ENCODE results near the gene IFI27L1.

IFI27L1 gene

DNA sequence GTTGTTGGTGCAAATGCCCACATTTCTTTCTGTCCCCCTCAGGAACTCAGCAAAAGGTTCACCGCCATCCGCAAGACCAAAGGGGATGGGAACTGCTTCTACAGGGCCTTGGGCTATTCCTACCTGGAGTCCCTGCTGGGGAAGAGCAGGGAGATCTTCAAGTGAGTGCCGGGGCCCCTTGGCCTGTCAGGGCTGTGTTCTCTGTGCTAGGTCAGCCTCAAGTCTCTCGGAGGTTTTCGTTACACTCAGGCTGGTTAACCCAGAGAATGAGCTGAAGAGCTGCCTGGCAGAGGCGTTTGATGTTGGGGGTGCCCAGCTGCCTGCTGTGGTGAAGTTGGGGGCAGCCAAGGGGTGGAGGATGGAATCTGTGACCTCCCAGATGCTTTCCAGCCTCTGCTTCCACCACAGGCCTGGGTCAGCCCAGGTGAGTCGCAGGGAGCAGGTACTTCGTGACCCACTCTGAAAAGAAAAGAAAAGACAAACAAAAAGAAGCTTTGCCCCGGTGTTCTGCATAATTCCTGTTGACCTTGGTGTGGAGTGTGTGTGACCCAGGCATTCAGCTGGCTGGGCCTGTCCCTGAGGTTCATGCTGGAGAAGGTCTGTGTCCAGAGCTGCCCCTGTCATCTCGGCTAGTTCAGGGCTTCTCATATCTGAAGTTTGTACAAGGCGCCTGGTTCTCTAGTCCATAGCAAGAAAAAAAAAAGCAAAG is 42.0 kb upstream of the IFI27L1 start:
- no peak for TF ChIP-seq CTCF (IDR thresholded peaks at IDR 0.05; ENCODE audit: low read depth, low read length)
- no peak overlapping the region for H3K4me3 ChIP-seq (ENCODE audit: low read depth, low read length)
- in situ Hi-C loops (cut with HindIII; ENCODE audit: low sequenced_read_pairs) = no loop called here
- DNase-seq (ENCODE audit: low read depth, low spot score) = no peak

- H3K4me3 ChIP-seq (ENCODE audit: low read depth, low read length) = no peak overlapping the region
- DNase-seq (ENCODE audit: low read depth, low spot score) = no peak
- in situ Hi-C loops (cut with HindIII; ENCODE audit: low sequenced_read_pairs) = no loop called here
- no peak for TF ChIP-seq CTCF (IDR thresholded peaks at IDR 0.05; ENCODE audit: low read depth, low read length)
Observed at GRCh38 chr14:94040247-94040646, 40.9 kb upstream of the IFI27L1 start.

- TF ChIP-seq CTCF (IDR thresholded peaks at IDR 0.05; ENCODE audit: low read depth, low read length) = no peak
- in situ Hi-C loops (cut with HindIII; ENCODE audit: low sequenced_read_pairs) = no loop called here
- no peak overlapping the region for H3K4me3 ChIP-seq (ENCODE audit: low read depth, low read length)
- DNase-seq (ENCODE audit: low read depth, low spot score) = no peak
Observed at GRCh38 chr14:94040796-94041195, 40.3 kb upstream of the IFI27L1 start.

DNA sequence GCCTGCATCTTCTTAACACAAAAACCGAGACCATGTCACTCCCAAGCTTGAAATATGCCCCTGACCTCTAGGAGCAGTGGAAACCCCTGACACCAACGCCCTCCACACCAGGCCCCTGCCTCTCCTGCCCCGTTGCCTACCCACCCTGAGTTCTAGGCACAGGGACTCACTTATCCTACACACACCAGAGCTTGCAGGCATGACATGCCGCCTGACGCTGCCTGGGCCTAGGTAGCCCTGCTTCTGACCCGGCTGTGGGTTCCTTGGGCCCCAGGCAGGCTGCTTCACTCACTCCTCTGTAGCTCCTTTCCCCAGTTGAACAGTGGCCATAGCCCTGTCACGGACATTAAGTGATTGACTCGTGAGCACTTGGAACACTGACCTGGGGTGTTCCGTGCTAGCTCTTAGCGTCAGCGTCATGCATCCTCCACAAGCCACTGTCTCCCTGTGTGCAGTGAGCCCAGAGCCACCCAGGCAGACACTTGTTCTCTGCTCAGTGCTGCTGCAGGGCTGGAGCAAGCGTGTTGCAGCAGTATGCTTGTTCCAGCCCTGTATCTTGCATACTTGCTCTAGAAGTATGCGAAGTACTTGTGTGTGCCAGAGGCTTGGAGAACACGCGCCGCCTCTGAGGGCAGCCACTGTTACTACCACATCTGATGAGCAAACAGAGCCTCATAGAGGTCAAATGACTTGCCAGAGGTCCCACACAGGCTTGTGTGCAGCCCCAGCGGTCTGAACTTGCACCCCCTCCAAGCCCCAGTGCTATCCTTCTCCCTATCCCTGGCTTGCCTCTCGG is 39.4 kb upstream of the IFI27L1 start:
- no peak for TF ChIP-seq CTCF (IDR thresholded peaks at IDR 0.05; ENCODE audit: low read depth, low read length)
- in situ Hi-C loops (cut with HindIII; ENCODE audit: low sequenced_read_pairs) = no loop called here
- peak; percentile 45 for DNase-seq (ENCODE audit: low read depth, low spot score)
- no peak overlapping the region for H3K4me3 ChIP-seq (ENCODE audit: low read depth, low read length)

DNA sequence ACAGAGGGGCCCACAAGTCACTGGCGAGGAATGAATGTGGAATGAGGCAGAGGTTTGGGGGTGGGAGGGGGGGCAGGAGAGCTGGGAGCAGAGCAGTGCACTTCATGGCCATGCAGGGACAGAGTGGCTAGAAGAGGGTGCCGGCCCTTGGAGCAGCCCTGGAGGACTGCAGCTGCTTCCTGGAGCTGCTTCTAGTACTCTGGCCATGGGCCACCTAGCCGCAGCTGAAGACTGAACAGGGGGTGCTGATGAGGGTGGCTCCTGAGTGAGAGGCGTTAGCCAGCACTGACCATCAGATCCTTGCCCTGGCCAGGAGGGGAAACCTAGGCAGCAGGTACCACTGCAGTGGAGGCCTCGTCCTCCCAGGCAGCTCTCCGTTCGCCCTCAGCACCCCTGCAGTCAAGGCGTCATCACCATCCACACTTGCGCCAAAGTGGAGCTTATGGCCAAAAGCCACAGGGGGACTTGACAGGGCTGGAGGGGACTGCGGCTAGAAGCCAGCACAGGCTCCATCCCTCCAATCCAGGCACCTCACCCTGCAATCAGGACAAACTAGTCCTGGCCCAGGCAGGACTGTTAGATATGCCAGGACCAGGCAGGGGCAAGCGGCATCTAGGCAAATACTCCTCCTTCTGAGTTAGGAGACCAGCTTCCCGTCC is 38.5 kb upstream of the IFI27L1 start:
- DNase-seq (ENCODE audit: low read depth, low spot score) = no peak
- no peak overlapping the region for H3K4me3 ChIP-seq (ENCODE audit: low read depth, low read length)
- no peak for TF ChIP-seq CTCF (IDR thresholded peaks at IDR 0.05; ENCODE audit: low read depth, low read length)
- in situ Hi-C loops (cut with HindIII; ENCODE audit: low sequenced_read_pairs) = no loop called here

GRCh38 chr14:94043111-94043755 is 37.9 kb upstream of the IFI27L1 start:
- in situ Hi-C loops (cut with HindIII; ENCODE audit: low sequenced_read_pairs) = no loop called here
- no peak overlapping the region for H3K4me3 ChIP-seq (ENCODE audit: low read depth, low read length)
- no peak for TF ChIP-seq CTCF (IDR thresholded peaks at IDR 0.05; ENCODE audit: low read depth, low read length)
- DNase-seq (ENCODE audit: low read depth, low spot score) = no peak
